PFSK-1 (cell line): Measurements from ENCODE around the gene ZNF410.

Experiments
- FOXP2 ChIP-seq: optimal IDR thresholded peaks from 2 replicates; pipeline ENCODE3; 2011; ENCODE audit warnings: borderline replicate concordance, control low read depth, inconsistent platforms; ENCODE audit not compliant: insufficient read depth; ENCODE audit errors: extremely low read length, extremely low read depth
- POLR2AphosphoS5 ChIP-seq: IDR thresholded peaks from 2 replicates; pipeline ENCODE4 v1.6.1; 2012; ENCODE audit warnings: low read depth, mild to moderate bottlenecking, control low read depth, low read length, moderate library complexity
- SIN3A ChIP-seq: IDR thresholded peaks from 2 replicates; pipeline ENCODE4 v1.6.1; 2012; ENCODE audit warnings: mild to moderate bottlenecking, low read length, moderate library complexity, borderline replicate concordance; ENCODE audit not compliant: insufficient read depth
- TAF1 ChIP-seq: IDR thresholded peaks from 2 replicates; pipeline ENCODE4 v1.6.1; 2012; ENCODE audit warnings: low read length, control low read depth, borderline replicate concordance; ENCODE audit not compliant: insufficient read depth
- TF ChIP-seq, protein P1 (sequence below), 2 experiments: IDR thresholded peaks; 2 replicates each; pipeline versions ENCODE4 v1.6.1 to v1.8.0; 2011 to 2012; ENCODE audit warnings: low read depth in 2 of 2, low read length in 2 of 2, control low read depth in 1 of 2, inconsistent platforms in 1 of 2, mild to moderate bottlenecking in 1 of 2, moderate library complexity in 1 of 2; ENCODE audit not compliant: insufficient read depth in 1 of 2

ZNF410 gene

DNA sequence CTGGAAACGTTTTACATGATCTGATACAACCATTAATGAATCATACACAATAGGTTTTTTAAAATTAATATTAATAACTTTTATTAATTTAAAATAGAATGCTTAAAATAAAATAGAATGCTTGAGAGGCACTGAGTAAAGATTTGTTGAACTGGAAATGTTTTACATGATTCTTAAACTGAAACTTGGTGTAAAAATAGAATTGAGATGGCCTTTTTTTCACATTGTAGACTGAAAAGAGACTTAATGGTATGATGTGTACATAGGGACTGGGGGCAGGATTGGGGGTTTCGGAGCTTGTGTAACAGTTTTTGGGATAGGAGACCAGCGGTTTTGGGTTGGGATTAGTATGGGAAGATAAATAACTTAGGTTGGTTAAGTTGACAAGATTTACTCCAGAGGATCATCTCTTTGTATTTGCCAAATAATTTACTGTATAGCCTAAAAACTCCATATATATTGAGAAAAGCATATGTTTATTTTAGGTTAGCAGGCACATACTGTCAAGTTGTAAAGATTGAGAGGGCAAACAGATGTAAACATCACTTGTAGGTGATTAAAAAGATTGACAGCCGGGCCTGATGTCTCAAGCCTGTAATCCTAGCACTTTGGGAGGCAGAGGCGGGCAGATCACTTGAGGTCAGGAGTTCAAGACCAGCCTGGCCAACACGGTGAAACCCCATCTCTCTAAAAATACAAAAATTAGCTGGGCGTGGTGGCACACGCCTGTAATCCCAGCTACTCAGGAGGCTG, 2.0 kb upstream of the ZNF410 start:
- TF ChIP-seq SIN3A (no peak), FOXP2 (no peak), POLR2AphosphoS5 (no peak), TAF1 (no peak)
- TF ChIP-seq, protein P1, sequence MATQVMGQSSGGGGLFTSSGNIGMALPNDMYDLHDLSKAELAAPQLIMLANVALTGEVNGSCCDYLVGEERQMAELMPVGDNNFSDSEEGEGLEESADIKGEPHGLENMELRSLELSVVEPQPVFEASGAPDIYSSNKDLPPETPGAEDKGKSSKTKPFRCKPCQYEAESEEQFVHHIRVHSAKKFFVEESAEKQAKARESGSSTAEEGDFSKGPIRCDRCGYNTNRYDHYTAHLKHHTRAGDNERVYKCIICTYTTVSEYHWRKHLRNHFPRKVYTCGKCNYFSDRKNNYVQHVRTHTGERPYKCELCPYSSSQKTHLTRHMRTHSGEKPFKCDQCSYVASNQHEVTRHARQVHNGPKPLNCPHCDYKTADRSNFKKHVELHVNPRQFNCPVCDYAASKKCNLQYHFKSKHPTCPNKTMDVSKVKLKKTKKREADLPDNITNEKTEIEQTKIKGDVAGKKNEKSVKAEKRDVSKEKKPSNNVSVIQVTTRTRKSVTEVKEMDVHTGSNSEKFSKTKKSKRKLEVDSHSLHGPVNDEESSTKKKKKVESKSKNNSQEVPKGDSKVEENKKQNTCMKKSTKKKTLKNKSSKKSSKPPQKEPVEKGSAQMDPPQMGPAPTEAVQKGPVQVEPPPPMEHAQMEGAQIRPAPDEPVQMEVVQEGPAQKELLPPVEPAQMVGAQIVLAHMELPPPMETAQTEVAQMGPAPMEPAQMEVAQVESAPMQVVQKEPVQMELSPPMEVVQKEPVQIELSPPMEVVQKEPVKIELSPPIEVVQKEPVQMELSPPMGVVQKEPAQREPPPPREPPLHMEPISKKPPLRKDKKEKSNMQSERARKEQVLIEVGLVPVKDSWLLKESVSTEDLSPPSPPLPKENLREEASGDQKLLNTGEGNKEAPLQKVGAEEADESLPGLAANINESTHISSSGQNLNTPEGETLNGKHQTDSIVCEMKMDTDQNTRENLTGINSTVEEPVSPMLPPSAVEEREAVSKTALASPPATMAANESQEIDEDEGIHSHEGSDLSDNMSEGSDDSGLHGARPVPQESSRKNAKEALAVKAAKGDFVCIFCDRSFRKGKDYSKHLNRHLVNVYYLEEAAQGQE (IDR thresholded peaks at IDR 0.05; ENCODE audit: insufficient read depth in 1 of 2, low read depth in 2 of 2, low read length in 2 of 2), result no peak

DNA sequence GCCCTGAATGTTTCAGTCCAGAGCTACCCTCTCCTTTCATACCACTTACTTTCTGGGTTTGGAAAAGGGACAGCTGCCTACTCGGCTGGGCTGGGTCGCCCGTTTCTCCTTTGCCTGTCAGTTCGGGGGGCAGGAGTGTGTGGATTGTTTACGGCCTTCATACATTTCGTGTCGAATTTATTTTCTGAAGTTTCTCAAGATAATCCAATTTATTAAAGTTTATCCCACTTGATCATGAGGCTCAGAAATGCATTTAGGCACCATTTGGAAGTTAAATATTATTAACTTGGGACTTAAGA, 608 bp downstream of the ZNF410 start:
- TF ChIP-seq SIN3A (no peak), TAF1 (no peak), POLR2AphosphoS5 (no peak), FOXP2 (no peak)
- TF ChIP-seq, protein P1 (IDR thresholded peaks at IDR 0.05; ENCODE audit: insufficient read depth in 1 of 2, low read depth in 2 of 2, low read length in 2 of 2), result no peak

DNA sequence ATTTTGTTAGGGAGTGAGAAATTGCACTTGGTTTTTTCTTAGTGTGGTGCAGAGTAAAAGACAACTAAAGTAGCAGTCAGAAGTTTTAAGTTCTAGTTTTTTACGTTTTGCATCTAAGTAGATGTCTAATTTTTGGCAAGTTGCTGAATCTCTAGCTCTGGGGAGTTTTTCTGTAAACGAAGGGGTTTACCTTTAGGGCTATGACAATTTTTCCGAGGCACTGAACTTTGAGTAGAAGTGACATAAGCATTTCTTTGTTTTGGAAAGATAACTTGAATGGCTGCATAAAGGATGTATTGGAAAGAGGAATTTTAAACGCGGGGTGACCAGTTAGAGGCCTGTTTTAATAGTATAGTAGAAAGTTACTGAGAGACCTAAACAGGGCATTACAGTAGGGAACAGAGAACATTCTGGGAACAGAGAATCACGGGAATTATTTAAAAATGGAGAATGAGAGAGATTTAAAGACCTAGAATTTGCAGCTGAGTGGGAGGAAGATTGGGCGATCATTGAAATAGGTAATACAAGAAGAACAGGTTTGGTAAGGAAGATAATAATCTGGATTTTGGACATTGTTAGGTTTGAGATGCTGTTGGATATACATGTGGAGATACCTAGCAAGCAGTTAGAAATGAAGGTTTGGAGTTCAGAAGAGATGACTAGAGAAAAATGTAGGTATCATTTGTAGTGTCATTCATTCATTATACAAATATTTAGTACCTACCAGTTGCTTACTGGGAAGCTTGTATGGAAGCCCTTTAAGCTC, 1.2 kb downstream of the ZNF410 start:
- no peak for TF ChIP-seq FOXP2
- TF ChIP-seq SIN3A, result no peak
- TF ChIP-seq, protein P1 (IDR thresholded peaks at IDR 0.05; ENCODE audit: insufficient read depth in 1 of 2, low read depth in 2 of 2, low read length in 2 of 2), result no peak
- no peak for TF ChIP-seq TAF1
- TF ChIP-seq POLR2AphosphoS5, result no peak

DNA sequence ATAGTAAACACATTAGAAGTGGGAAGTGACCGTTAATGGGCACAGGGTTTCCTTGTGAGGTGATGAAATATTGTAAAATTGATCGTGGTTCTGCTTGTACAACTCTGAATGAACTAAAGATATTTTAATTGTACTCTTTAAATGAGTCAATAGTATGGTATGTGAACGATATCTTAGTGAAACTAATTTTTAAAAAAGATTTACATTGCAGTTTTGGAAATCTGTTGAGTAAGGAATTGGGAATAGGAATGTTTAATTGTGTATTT, 1.7 kb downstream of the ZNF410 start:
- TF ChIP-seq POLR2AphosphoS5 (no peak), SIN3A (no peak), TAF1 (no peak), FOXP2 (no peak)
- TF ChIP-seq, protein P1 (IDR thresholded peaks at IDR 0.05; ENCODE audit: insufficient read depth in 1 of 2, low read depth in 2 of 2, low read length in 2 of 2), result no peak
